GM21367 (cell line): ENCODE data around the gene DOCK10.

Experiments
- ATAC-seq: cut with Tn5 transposase; IDR thresholded peaks from one replicate; pipeline ENCODE4 v1.9.1; 2021; ENCODE audit not compliant: unreplicated experiment

Gene DOCK10

GRCh38 chr2:225013425-225014365, 28.6 kb downstream of the DOCK10 start:
- ATAC-seq = no peak

GRCh38 chr2:225011585-225011984, 30.7 kb downstream of the DOCK10 start:
- no peak for ATAC-seq

GRCh38 chr2:225010804-225011203, 31.5 kb downstream of the DOCK10 start:
- ATAC-seq = no peak

GRCh38 chr2:225009768-225010167, 32.5 kb downstream of the DOCK10 start:
- ATAC-seq = no peak

- ATAC-seq = no peak
Measured at GRCh38 chr2:225008935-225009334, 33.3 kb downstream of the DOCK10 start.

- ATAC-seq = peak; percentile 59
Measured at GRCh38 chr2:225008179-225008856, 34.0 kb downstream of the DOCK10 start.

GRCh38 chr2:225006730-225007129, 35.5 kb downstream of the DOCK10 start:
- no peak for ATAC-seq

- ATAC-seq = no peak
Measured at GRCh38 chr2:225004597-225004996, 37.7 kb downstream of the DOCK10 start.

GRCh38 chr2:225002656-225003045, 39.6 kb downstream of the DOCK10 start:
- ATAC-seq = peak; percentile 95

- ATAC-seq = peak; percentile 48
Measured at GRCh38 chr2:225002039-225002655, 40.1 kb downstream of the DOCK10 start.

- ATAC-seq = no peak
Measured at GRCh38 chr2:224999754-225000153, 42.5 kb downstream of the DOCK10 start.

- no peak for ATAC-seq
Measured at GRCh38 chr2:224999321-224999720, 42.9 kb downstream of the DOCK10 start.

GRCh38 chr2:224997802-224998201, 44.5 kb downstream of the DOCK10 start:
- no peak for ATAC-seq

- no peak for ATAC-seq
Measured at GRCh38 chr2:224995419-224995818, 46.8 kb downstream of the DOCK10 start.

- ATAC-seq = no peak
Measured at GRCh38 chr2:224994242-224994823, 47.9 kb downstream of the DOCK10 start.

GRCh38 chr2:224990710-224991109, 51.6 kb downstream of the DOCK10 start:
- no peak for ATAC-seq

- no peak for ATAC-seq
Measured at GRCh38 chr2:224987733-224988132, 54.5 kb downstream of the DOCK10 start.

- ATAC-seq = no peak
Measured at GRCh38 chr2:224986477-224986876, 55.8 kb downstream of the DOCK10 start.

- ATAC-seq = no peak
Measured at GRCh38 chr2:224984637-224985036, 57.6 kb downstream of the DOCK10 start.

GRCh38 chr2:224983712-224984554, 58.3 kb downstream of the DOCK10 start:
- ATAC-seq = no peak
